H1 (cell line): ENCODE data around the gene ALG3. TPM values are rescaled to one million over a fixed set of nuclear protein-coding genes. Genes with fewer than 3 reads are reported as not detected.

Experiments used
- CBX5 ChIP-seq: fragments of 300-800, 300-1000 bp; sonication (generic); IDR thresholded peaks from 2 replicates; pipeline ENCODE4 v1.7.1; 2016; ENCODE audit warnings: antibody characterized with exemption, low read length, low read depth
- JUN ChIP-seq: IDR thresholded peaks from 2 replicates; pipeline ENCODE4 v1.6.1; 2011; ENCODE audit warnings: low read depth, mild to moderate bottlenecking, improper control_type of control experiment, low read length
- SUZ12 ChIP-seq: fragments of 200-600 bp; sonication (generic); IDR thresholded peaks from 2 replicates; pipeline ENCODE4 v1.6.1; 2012; ENCODE audit warnings: mild to moderate bottlenecking, inconsistent platforms, low read length, moderate library complexity, mixed read lengths
- polyA plus RNA-seq, 7 experiments: library from polyadenylated mRNA; depleted of rRNA in 3 of 7; stranded (reverse) in 5 of 7; unstranded in 2 of 7; fragments of >200 nt in 5 of 7; fragments of 200-250 nt in 2 of 7; gene quantifications; 1 replicate in 5 of 7; 2 replicates in 1 of 7; 4 replicates in 1 of 7; pipeline versions ENCODE4 v1.2.1 to v1.2.3, GENCODE V29; 2011 to 2013; ENCODE audit warnings: missing spikeins in 2 of 7, mixed read lengths in 2 of 7
- total RNA-seq: library from RNA; stranded (reverse); fragmentation: NEBNext Ultra II Directional; extraction: Animal tissue kit (Norgen Biotek cat#: 25700); gene quantifications from 2 replicates; pipeline ENCODE4 v1.2.1, GENCODE V29; 2021

ALG3 gene
- total and polyA plus RNA-seq, 2 of the 8 experiments (the other 6 are each of a cell fraction or from before 2014, with no cell fraction given): 54.6 to 148 TPM

- TF ChIP-seq JUN (no peak), CBX5 (no peak), SUZ12 (no peak)
These were observed 17.1 kb downstream of the ALG3 start (continued) for GRCh38 chr3:184231671-184232070.
